CD4-positive, alpha-beta T cell treated with Interleukin-6 at 100 ng/mL for 8 hours (primary cell): ENCODE measurements around the gene TNP2.
A peak's percentile ranks its signal among the peaks of the same experiment; 100 is the strongest.

Experiments used
- DNase-seq: peaks from one replicate; pipeline ENCODE4 v3.0.0-alpha.2; 2020; ENCODE audit warnings: mixed read lengths, low spot score

Gene TNP2

DNA sequence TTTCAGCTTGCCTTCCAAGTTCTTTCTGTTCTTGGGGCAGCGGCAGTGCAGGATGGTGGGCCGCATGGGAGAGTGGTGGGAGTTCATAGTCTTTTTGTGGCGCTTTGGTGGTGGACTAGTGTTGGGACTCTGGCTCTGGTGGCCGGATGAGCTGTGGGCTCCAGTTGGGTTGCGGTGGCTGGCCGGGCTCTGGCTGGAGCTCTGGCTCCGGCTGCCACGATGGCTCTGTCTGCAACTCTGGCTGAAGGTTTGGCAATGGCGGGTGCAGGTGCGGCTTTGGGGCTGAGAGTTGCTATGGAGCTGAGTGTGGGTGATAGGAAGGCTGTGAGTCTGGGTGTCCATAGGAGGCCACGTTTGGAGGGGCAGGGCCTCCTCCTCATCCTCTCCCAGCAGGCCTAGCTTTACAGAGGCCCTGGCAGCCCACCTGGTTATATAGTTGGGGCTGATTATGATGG, at the start of gene TNP2:
Gene TNP2, minus strand, starts transcription at position 405 of the 455 bp plus-strand sequence. Its CDS starts 63 bp downstream, at position 342.
- no peak for DNase-seq

DNA sequence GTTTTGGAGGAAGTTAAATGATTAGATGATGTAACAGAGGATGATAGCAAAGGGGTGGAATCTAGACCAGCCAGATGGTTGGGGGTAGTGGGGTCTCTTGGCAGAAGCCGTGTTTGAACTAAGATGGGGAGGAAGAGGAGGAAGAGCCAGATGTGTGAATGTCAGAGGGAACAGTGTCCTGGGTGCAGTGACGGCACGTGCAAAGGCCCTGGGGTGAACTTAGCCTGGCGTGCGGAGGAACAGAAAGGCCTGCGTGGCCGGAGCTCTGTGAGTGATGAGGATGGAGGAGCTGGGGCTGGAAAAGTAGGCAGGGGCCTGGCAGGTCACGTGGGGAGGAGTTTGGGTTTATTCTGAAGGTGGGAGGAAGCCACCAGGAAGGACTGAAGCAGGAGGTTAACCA, 49.7 kb upstream of the TNP2 start:
- DNase-seq, result no peak

DNA sequence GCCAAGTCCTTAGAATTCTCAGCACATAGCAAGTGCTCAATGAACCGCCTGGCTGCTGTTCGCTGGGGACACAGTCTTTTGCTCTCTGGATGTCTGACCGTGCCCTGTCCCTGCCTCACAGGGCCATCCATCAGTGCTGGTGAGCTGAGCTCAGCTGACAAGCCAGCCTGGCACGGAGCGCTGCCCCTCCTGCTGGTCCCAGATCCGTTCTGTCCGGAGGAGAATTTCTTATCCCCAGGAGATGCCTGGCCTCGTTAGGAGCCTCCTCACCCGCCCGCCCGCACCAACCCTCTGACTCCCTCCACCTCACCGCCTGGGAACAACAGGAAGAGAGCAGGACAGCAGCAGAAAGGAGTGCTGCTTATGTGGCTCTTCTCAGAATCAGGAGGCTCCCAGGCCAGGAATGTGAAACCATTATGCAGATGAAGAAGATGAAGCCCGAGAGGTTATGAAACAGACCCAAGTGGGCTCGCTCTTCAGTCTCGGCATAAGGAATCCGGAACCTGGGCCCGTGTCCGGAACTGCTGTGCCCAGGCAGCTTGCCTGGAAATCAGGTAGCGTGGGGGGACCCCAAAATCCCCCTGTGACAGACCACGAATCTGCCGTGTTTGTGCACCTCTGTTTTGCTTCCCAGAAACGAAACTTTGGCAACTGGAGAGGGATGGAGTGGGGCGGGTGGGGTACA, 47.3 kb upstream of the TNP2 start:
- DNase-seq, result no peak

DNA sequence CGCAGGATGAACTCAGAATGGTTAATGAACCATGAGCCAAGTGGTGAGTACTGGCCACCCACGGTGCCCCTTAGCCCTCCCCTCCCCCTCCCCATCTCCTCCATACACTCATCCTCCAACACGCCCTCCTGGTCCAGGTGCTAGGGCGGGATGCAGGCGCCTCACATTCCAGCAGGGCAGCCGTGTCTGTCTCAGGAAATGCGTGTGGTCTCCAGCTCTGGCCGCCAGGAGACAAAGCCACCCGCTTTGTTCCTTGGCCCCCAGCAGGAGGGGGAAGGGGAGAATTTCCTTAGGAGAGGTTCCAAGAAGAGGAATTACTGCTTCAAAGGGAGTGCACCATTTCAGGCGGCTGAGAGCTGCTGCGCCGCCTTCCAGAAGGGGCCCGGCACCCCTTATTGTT, 46.4 kb upstream of the TNP2 start:
- DNase-seq, result no peak

DNA sequence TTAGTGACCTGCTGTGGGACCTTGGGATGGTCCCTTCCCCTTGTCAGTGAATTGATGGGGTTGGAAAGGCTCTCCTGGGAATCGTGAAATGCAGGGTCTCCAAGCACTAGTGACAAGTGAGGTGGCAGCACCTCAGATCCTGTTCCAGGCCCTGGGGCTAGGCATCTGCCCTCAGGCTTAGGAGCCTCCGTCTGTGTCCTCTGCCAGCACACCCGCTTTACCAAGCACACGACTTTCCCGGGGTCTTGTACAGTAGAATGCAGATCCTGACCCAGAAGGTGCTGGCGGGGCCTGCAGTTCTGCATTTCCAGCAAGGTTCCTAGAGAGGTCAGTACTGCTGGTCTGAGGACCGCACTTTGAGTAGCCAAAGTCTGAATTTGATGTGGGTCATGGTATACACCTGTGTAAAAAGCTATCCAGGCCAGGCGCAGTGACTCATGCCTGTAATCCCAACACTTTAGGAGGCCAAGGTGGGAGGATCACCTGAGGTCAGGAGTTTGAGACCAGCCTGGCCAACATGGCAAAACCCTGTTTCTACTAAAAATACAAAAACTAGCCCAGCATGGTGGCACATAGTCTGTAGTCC, 45.3 kb upstream of the TNP2 start:
- no peak for DNase-seq

DNA sequence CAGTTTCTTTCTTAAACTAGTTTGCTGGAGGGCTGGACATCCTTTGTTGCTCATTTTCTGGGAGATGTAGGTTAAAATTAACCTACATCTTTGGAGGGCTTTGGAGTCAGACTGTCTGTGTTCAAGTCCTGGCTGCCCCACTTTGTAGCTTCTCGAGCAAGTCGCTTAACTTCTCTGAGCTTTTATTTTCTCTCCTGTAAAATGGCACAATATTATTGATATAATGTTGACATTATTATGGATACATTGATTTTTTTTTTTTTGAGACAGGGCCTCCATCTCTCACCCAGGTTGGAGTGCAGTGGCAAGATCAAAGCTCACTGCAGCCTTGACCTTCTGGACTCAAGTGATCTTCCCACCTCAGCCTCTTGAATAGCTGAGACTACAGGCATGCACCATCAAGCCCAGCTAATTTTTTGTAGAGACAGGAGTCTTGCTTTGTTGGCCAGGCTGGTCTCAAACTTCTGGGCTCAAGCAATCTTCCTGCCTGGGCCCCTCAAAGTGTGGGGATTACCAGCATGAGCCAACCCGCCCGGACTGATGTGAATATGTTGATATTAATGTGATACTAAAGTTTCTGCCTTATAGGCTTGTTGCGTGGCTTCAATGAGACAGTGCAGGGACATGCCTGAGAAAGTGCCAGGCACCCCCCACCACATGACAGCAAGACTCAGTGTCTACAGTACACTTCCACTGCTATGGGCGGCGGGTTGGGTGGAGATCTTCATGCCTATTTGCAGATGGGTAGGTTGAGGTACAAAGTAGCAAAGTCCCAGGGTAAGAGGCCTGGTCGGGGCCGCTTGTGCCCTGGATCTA, 44.6 kb upstream of the TNP2 start:
- no peak for DNase-seq

GRCh38 chr16:11312718-11313492, 43.8 kb upstream of the TNP2 start:
- DNase-seq, result peak; percentile 27

- peak; percentile 43 for DNase-seq
Measured at GRCh38 chr16:11310997-11311561, 42.0 kb upstream of the TNP2 start.

GRCh38 chr16:11310634-11310977, 41.5 kb upstream of the TNP2 start:
- DNase-seq, result no peak

DNA sequence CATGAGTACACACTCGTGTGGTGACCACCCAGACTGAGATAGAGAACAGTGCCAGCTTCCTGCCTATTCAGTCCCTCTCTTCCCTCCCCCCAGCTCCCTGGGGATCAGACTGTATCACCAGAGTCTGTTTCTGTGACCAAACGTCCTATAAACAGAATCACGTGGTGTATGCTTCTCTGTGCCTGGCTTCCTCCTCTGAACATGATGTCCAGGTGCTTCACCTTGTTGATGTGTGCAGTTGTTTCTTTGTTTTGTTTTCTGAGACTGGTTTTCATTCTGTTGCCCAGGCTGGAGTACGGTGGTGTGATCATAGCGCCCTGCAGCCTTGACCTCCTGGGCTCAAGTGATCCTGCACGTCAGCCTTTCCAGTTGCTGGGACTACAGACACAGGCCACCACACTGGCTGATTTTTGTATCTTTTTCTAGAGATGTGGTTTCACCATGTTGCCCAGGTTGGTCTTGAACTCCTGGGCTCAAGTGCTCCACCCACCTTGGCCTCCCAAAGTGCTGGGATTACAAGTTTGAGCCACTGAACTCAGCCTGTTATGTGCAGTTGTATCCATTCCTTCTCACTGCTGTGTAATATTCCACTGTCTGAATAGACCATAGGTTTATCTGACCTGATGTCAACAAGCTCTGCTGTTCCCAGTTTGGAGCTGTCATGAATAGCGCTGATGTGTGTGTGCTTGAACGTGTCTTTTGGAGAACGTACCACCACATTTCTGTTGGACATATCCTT, 40.9 kb upstream of the TNP2 start:
- no peak for DNase-seq

DNA sequence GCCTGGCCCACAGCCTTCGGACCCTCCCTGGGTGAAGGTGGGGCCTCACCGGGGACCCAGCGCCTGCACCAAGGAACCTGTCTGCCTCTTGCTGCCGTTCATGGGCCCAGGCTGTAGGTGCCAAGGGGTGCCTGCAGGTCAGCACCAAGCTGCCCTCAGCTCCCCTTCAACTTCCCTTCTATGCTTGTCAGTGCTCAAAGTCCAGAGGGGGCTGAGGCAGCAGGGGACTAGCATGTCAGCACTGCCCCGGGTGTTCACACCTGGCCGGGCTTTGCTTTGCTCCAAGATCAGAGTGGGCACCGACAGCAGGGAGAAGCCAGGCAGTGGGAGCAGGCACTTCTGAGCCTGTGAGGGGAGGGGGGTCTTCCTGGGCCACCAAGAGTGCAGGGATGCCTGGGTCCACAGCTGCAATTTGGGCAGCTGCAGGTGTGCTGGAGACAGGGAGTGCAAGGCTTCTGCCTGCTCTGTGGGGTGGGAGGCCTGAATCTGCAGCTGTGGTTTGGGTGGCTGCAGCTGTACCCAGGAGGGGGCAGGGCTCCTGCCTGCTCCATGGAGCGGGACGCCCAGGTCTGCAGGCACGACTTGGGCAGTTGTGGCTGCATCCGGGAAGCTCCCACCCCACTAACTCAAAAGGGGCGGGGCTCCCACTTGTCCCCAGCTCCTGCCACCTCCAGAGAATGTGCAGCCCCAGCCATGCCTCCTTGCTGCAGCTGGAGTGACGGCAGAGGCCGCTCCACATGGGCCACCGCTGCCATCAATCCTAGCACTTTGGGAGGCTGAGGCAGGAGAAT, 39.6 kb upstream of the TNP2 start:
- no peak for DNase-seq

- no peak for DNase-seq
Measured at GRCh38 chr16:11307639-11308492, 38.7 kb upstream of the TNP2 start.

DNA sequence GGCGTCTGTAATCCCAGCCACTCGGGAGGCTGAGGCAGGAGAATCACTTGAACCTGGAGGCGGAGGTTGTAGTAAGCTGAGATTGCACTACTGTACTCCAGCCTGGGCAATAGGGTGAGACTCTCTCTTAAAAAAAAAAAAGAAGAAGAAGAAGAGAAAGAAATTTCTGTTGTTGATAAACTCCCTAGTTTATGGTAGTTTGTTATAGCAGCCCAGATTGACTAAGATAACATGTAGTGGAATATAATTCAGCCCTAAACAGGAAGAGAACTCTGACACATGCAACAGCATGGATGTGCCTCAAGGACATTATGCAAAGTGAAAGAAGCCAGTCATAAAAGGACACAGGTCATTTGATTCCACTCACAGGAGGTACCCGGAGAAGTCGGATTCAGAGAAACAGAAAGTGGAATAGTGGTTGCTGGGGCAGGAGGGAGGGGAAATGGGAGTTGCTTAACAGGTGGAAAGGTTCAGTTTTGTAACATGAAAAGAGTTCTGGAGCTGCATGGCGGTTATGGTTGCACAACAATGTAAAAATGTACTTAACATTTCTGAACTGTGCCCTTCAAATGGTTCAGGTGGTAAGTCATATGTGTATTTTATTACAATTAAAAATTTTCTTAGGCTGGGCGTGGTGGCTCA, 38.0 kb upstream of the TNP2 start:
- DNase-seq, result no peak

DNA sequence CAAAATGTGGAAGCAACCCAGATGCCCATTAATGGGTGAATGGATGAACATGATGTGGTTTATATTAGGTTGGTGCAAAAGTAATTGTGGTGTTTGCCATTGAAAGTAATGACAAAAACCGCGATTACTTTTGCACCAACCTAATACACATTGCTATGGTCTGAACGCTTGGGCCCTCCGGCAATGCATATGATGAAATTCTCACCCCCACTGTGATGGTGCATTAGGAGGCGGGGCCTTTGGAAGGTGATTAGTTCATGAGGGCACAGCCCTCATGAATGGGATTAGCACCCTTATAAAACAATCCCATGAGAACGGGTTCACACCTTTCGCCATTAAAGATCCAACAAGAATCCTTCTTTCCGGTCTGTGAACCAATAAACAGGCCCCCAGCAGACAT, 37.3 kb upstream of the TNP2 start:
- DNase-seq, result no peak

- no peak for DNase-seq
Measured at GRCh38 chr16:11303405-11304138, 34.4 kb upstream of the TNP2 start.

DNA sequence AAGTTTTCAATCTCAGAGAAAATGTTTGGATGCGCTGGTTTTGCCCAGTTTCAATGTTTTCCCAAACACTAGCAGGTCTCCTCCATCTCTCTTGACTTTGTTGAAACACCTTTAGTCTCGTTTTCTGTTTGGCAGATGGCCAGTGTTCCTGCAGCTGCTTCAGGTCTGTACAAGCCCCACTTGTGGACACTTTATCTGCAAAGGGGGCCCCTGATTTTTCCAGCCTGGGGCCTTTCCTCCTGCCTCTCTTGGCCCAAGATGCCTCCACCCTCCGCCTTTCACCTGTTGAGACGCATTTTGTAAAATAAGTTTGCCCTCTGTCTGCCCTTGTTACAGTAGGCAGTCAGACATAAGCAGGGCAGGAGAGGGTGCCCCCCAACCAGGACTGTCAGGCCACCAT, 33.9 kb upstream of the TNP2 start:
- no peak for DNase-seq

DNA sequence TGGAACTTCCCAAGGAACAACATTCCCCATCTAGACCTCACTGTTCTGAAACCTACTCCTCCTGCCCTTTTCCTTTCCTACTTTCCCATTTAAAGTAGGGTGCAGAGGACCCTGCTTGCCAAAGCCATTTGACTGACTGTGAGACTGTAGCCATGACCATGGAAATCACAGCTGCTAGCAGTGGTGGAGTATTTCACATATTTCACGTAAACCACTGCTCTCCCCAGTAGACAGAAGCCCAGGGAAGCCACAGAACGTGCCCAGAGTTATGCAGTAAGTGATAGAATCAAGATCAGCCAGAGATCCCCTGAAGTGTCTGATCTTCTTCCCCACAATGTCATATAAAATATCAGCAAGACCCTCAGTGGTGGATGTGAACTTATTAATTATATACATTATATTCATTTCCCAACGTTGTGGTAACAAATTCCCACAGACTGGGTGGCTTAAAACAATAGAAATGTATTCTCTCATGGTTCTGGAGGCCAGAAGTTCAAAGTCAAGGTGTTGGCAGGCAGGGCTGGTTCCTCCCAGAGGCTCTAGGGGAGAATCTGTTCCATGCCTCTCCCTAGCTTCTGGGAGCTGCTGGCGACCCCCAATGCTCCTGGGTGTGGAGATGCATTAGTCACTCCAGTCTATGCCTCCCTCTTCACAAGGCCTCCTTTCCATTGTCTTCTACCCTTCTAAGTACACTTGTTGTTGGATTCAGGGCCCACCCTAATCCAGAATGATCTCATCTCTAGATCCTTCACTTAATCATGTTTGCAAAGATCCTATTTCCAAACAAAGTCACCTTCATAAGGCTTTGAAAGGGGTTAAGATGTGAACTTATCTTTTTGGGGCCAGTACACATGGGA, 32.7 kb upstream of the TNP2 start:
- DNase-seq, result no peak

DNA sequence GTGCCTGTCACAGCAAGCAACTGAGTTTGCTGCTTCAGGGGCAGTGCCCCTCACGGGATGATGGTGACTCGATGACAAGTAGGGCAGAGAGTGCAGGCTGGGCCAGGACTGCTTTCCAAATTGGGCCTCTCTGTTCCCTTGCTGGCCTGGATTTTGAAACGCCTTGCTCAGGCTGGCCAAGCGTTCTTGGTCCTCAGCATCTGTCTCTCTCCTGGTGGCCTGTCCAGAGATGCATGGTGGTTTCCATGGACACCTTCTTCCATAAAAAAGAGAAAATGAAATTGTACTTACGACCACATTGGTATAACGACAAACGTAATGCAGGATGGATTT, 31.4 kb upstream of the TNP2 start:
- DNase-seq, result no peak
